Chondrocyte (in vitro differentiated cells): Measurements from ENCODE around the gene GAK. TPM values are rescaled to one million over a fixed set of nuclear protein-coding genes. Genes with fewer than 3 reads are reported as not detected.

Source experiments
- DNase-seq: peaks from one replicate; pipeline ENCODE4 v3.0.0; 2021; ENCODE audit warnings: mixed read lengths, low spot score
- H3K27ac Mint-ChIP-seq: one replicate; pipeline ENCODE4 v1.8.0; 2021; ENCODE audit warnings: mild to moderate bottlenecking, moderate library complexity, mixed read lengths; ENCODE audit not compliant: unreplicated experiment
- H3K27me3 Mint-ChIP-seq: 2 replicates; pipeline ENCODE4 v1.8.0; 2021; ENCODE audit warnings: low read depth, mixed read lengths
- H3K36me3 Mint-ChIP-seq: 2 replicates; pipeline ENCODE4 v1.8.0; 2021; ENCODE audit warnings: low read depth, mixed read lengths
- H3K4me1 Mint-ChIP-seq: 2 replicates; pipeline ENCODE4 v1.8.0; 2021; ENCODE audit warnings: low read depth, mild to moderate bottlenecking, mixed read lengths
- H3K4me3 Mint-ChIP-seq: one replicate; pipeline ENCODE4 v1.8.0; 2021; ENCODE audit warnings: mild to moderate bottlenecking, moderate library complexity, mixed read lengths; ENCODE audit not compliant: unreplicated experiment
- H3K9me3 Mint-ChIP-seq: 2 replicates; pipeline ENCODE4 v1.8.0; 2021; ENCODE audit warnings: low read depth, mixed read lengths
- CTCF ChIP-seq: fragments of 200-600 bp; sonication (generic); IDR thresholded peaks from 2 replicates; pipeline ENCODE4 v1.5.0; 2021; ENCODE audit warnings: antibody characterized with exemption, mild to moderate bottlenecking, moderate library complexity
- total RNA-seq: library from RNA; stranded (reverse); gene quantifications from 3 replicates; pipeline ENCODE4 v1.2.1, GENCODE V29; 2021

GAK gene
- total RNA-seq, 1 donor from 2014 or later: 61.4 TPM

DNA sequence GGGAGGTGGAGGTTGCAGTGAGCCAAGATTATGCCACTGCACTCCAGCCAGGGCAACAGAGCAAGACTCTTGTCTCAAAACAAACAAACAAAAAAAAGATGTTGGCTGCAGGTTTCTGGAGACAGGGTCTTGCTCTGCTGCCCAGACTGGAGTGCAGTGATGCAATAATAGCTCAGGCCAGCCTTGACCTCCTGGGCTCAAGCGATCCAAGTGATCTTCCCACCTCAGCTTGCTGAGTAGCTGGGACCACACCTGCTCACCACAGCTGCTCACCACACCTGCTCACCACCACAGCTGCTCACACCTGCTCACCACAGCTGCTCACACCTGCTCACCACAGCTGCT lies 76.3 kb downstream of the GAK start:
- H3K9me3 Mint-ChIP-seq: no peaks in the 10 kb centered on the region
- TF ChIP-seq CTCF: no peak
- no peak overlapping the region for H3K4me3 Mint-ChIP-seq
- H3K36me3 Mint-ChIP-seq: peaks cover 44% of the 10 kb centered on the region
- peak; percentile 22 for DNase-seq
- no peaks in the 10 kb centered on the region for H3K27me3 Mint-ChIP-seq
- H3K4me1 Mint-ChIP-seq: no peaks in the 10 kb centered on the region
- H3K27ac Mint-ChIP-seq: no peak overlapping the region

DNA sequence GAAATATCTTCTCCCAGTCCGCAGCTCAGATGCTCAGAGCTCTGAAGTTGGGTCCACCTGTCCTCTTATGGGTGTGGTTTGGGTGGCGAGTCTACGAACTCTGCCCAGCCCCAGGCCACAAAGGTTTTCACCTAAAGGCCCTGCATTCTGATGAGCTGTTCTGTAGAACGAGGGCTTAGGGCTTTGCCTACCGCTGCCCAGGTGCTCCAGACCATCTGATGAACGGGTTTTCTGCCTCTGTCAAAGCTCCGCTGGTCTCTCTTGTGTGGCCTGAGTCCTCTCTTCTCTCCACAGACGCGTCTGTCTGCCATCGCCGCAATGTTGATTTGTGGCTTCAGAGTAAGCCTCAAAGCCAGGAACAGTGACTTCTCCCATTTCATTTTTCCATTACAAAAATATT lies 77.8 kb downstream of the GAK start:
- Mint-ChIP-seq H3K36me3 (peaks cover 39% of the 10 kb centered on the region), H3K4me1 (no peaks in the 10 kb centered on the region), H3K9me3 (no peaks in the 10 kb centered on the region), H3K4me3 (no peak overlapping the region), H3K27ac (no peak overlapping the region), H3K27me3 (no peaks in the 10 kb centered on the region)
- peak; percentile 41 for DNase-seq
- TF ChIP-seq CTCF: no peak

GRCh38 chr4:853416-853781 lies 78.7 kb downstream of the GAK start:
- Mint-ChIP-seq H3K9me3 (no peaks in the 10 kb centered on the region), H3K27me3 (no peaks in the 10 kb centered on the region), H3K4me1 (no peaks in the 10 kb centered on the region), H3K36me3 (peaks cover 38% of the 10 kb centered on the region), H3K27ac (no peak overlapping the region), H3K4me3 (no peak overlapping the region)
- no peak for TF ChIP-seq CTCF
- DNase-seq: peak; percentile 87

DNA sequence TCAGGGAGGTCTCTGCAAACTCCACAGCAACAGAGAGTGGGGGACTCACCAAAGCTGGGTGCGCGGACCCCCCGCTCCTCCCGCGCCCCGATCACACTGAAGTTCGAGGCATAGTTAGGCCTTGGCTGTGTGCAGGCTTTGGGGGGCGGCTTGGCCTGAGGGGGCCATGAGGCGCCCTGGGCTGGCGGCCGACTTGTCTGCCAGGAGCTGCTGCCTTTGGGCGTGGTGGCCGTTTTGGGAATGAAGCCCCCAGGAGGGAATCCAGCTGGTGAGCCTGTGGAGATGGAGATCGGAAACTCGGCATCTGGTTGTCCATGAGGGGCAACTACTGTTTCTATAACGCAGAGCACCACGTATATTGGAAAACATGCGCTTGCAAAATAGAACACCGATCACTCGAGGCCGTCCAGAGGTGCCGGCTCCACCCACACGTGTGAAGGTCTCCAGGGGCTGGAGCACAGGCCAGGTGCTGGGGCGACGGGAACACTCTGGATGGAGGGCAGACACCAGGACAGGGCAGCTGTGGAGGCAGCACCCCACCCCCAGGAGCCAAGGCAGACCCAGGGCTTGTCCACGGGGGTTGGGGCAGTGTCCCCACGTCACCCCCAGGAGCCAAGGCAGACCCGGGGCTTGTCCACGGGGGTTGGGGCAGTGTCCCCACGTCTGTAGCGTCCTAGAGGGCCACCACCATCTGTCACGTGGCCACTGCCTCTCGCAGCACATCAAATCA lies 80.2 kb downstream of the GAK start:
- H3K4me3 Mint-ChIP-seq: no peak overlapping the region
- no peaks in the 10 kb centered on the region for H3K9me3 Mint-ChIP-seq
- H3K27me3 Mint-ChIP-seq: no peaks in the 10 kb centered on the region
- no peaks in the 10 kb centered on the region for H3K4me1 Mint-ChIP-seq
- TF ChIP-seq CTCF: no peak
- peaks cover 35% of the 10 kb centered on the region for H3K36me3 Mint-ChIP-seq
- DNase-seq: peak; percentile 81
- no peak overlapping the region for H3K27ac Mint-ChIP-seq

DNA sequence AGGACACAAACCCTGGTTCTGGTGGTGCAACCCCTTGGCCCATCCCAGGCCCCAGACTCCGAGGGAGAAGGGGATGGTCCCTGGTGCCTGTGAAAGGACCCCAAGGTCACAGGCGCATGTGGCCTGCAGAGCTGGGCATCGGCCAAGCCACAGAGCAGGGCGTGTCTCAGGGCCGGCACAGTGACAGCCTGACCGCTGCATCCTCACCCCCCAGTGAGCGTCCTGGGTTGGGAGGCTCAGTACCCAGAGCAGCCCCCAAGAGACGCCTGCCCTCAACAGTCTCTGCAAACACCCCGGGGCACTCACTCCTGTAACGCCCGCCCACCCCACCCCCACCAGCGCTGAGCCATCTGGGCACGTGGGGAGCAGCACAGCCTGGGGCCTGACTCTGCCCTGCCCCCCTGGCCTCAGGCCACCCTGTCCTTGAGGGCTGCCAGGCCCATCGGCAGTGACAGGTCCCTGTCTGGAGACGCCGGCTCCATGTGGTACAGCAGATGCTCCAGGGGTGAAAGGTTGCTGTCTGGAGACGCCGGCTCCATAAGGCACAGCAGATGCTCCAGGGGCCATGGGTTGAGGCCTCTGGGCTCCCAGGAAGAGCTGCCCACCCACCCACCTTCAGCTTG lies 81.7 kb downstream of the GAK start:
- H3K27me3 Mint-ChIP-seq: no peaks in the 10 kb centered on the region
- H3K9me3 Mint-ChIP-seq: no peaks in the 10 kb centered on the region
- no peak overlapping the region for H3K27ac Mint-ChIP-seq
- peak; percentile 79 for DNase-seq
- H3K4me3 Mint-ChIP-seq: no peak overlapping the region
- H3K4me1 Mint-ChIP-seq: peaks cover 5% of the 10 kb centered on the region
- peaks cover 25% of the 10 kb centered on the region for H3K36me3 Mint-ChIP-seq
- no peak for TF ChIP-seq CTCF
